Measurements from ENCODE around the gene LGALS1.

DNA sequence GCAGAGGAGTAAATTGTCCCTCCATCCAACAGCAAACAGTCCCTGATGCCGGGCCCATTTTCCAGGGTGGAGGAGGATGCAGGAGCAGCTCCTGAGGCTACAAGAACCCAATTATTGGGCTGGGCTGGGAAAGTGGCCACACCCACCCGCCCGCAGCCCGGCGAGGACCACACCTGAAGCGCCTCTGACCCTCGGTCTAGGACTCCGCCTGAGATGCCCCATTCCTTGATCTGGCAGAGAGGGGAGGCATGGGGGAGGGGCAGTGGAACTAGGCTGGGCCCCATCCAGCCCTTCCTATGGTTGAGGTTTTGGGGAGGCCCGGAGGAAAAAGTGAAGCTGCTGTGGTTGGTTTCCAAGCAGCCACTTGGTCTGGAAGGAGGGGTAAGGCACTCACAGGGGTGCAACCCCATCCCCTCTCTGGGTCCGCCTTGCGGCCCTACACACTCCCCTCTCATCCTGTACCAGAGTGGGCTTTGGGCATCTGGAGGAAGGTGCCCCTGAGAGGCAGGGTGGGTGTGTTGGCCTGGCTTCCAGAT is 2.4 kb upstream of the LGALS1 start:
- TF ChIP-seq, protein P1, sequence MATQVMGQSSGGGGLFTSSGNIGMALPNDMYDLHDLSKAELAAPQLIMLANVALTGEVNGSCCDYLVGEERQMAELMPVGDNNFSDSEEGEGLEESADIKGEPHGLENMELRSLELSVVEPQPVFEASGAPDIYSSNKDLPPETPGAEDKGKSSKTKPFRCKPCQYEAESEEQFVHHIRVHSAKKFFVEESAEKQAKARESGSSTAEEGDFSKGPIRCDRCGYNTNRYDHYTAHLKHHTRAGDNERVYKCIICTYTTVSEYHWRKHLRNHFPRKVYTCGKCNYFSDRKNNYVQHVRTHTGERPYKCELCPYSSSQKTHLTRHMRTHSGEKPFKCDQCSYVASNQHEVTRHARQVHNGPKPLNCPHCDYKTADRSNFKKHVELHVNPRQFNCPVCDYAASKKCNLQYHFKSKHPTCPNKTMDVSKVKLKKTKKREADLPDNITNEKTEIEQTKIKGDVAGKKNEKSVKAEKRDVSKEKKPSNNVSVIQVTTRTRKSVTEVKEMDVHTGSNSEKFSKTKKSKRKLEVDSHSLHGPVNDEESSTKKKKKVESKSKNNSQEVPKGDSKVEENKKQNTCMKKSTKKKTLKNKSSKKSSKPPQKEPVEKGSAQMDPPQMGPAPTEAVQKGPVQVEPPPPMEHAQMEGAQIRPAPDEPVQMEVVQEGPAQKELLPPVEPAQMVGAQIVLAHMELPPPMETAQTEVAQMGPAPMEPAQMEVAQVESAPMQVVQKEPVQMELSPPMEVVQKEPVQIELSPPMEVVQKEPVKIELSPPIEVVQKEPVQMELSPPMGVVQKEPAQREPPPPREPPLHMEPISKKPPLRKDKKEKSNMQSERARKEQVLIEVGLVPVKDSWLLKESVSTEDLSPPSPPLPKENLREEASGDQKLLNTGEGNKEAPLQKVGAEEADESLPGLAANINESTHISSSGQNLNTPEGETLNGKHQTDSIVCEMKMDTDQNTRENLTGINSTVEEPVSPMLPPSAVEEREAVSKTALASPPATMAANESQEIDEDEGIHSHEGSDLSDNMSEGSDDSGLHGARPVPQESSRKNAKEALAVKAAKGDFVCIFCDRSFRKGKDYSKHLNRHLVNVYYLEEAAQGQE (IDR thresholded peaks at IDR 0.05; ENCODE audit: low read depth, low read length), result no peak
- TF ChIP-seq SIN3A (IDR thresholded peaks at IDR 0.05; ENCODE audit: borderline replicate concordance, low read depth, low read length) (no peak), FOXJ3 (CRISPR knock-in tag; IDR thresholded peaks at IDR 0.05) (no peak), EP300 (IDR thresholded peaks at IDR 0.05; ENCODE audit: borderline replicate concordance in 1 of 2, low read depth in 1 of 2, low read length in 1 of 2) (no peak), CHD2 (IDR thresholded peaks at IDR 0.05; ENCODE audit: low read length, partially characterized antibody) (no peak), TEAD4 (IDR thresholded peaks at IDR 0.05; ENCODE audit: borderline replicate concordance, insufficient read depth) (no peak), GABPA (IDR thresholded peaks at IDR 0.05; ENCODE audit: low read depth) (no peak), TCF12 (IDR thresholded peaks at IDR 0.05) (no peak), SMC3 (IDR thresholded peaks at IDR 0.05; ENCODE audit: low read depth, low read length) (no peak), RAD21 (IDR thresholded peaks at IDR 0.05; ENCODE audit: low read length) (no peak), FOSL2 (IDR thresholded peaks at IDR 0.05; ENCODE audit: borderline replicate concordance, low read depth) (no peak), JUND (IDR thresholded peaks at IDR 0.05) (no peak)
- TF ChIP-seq, protein P2, sequence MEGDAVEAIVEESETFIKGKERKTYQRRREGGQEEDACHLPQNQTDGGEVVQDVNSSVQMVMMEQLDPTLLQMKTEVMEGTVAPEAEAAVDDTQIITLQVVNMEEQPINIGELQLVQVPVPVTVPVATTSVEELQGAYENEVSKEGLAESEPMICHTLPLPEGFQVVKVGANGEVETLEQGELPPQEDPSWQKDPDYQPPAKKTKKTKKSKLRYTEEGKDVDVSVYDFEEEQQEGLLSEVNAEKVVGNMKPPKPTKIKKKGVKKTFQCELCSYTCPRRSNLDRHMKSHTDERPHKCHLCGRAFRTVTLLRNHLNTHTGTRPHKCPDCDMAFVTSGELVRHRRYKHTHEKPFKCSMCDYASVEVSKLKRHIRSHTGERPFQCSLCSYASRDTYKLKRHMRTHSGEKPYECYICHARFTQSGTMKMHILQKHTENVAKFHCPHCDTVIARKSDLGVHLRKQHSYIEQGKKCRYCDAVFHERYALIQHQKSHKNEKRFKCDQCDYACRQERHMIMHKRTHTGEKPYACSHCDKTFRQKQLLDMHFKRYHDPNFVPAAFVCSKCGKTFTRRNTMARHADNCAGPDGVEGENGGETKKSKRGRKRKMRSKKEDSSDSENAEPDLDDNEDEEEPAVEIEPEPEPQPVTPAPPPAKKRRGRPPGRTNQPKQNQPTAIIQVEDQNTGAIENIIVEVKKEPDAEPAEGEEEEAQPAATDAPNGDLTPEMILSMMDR (IDR thresholded peaks at IDR 0.05), result no peak
- TF ChIP-seq, protein P3, sequence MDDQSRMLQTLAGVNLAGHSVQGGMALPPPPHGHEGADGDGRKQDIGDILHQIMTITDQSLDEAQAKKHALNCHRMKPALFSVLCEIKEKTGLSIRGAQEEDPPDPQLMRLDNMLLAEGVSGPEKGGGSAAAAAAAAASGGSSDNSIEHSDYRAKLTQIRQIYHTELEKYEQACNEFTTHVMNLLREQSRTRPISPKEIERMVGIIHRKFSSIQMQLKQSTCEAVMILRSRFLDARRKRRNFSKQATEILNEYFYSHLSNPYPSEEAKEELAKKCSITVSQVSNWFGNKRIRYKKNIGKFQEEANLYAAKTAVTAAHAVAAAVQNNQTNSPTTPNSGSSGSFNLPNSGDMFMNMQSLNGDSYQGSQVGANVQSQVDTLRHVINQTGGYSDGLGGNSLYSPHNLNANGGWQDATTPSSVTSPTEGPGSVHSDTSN (IDR thresholded peaks at IDR 0.05), result no peak
